Spinal cord (tissue), 10 donors: ENCODE data around the gene VSTM4. TPM values are rescaled to one million over a fixed set of nuclear protein-coding genes. Genes with fewer than 3 reads are reported as not detected.

Experiments used
- DNase-seq, 6 donors: peaks; one replicate each; pipeline versions ENCODE4 v3.0.0 to v3.0.0-alpha.2; 2013 to 2015; ENCODE audit warnings: low spot score in 6 of 6, low read depth in 4 of 6
- H3K27ac ChIP-seq: one replicate; pipeline ENCODE4 v1.5.1; 2013; ENCODE audit warnings: low read depth, low read length, control low read depth
- H3K27me3 ChIP-seq: one replicate; pipeline ENCODE4 v1.6.1; 2013; ENCODE audit warnings: low read length; ENCODE audit not compliant: control insufficient read depth, insufficient read depth
- H3K36me3 ChIP-seq: one replicate; pipeline ENCODE4 v1.6.1; 2013; ENCODE audit warnings: low read length; ENCODE audit not compliant: control insufficient read depth, insufficient read depth
- H3K4me1 ChIP-seq: one replicate; pipeline ENCODE4 v1.6.1; 2013; ENCODE audit warnings: low read length; ENCODE audit not compliant: control insufficient read depth, insufficient read depth
- H3K4me3 ChIP-seq: one replicate; pipeline ENCODE4 v1.5.1; 2013; ENCODE audit warnings: low read depth, low read length, control low read depth
- H3K9me3 ChIP-seq: one replicate; pipeline ENCODE4 v1.6.1; 2013; ENCODE audit warnings: low read length; ENCODE audit not compliant: control insufficient read depth, insufficient read depth
- WGBS: methylation state at CpG from one replicate; pipeline ENCODE4 v1.1.5; 2013; ENCODE audit warnings: missing lambda C conversion rate; ENCODE audit not compliant: insufficient coverage; 5-methylcytosine and 5-hydroxymethylcytosine counted together
- polyA plus RNA-seq, 2 donors: library from polyadenylated mRNA; unstranded; fragments of 120-200 nt; gene quantifications; one replicate each; pipeline ENCODE4 v1.2.1, GENCODE V29; 2013; ENCODE audit not compliant: insufficient read length in 2 of 2
- total RNA-seq, 2 donors: library from RNA; depleted of rRNA in 1 of 2; stranded (reverse); fragments of 120-200 nt in 1 of 2; fragments of >200 nt in 1 of 2; gene quantifications; one replicate each; pipeline versions ENCODE4 v1.2.3 to v1.2.4, GENCODE V29; 2013 to 2014
- donor health status: healthy.

VSTM4 gene
- total and polyA plus RNA-seq, 4 donors: 16.7 to 40.5 (median 24.6) TPM

GRCh38 chr10:49112098-49112497 is 3.2 kb downstream of the VSTM4 start:
- 67% methylated on average over 2 of the region's 3 CpGs for WGBS
- no peak overlapping the region for H3K27ac ChIP-seq
- DNase-seq: no peak
- H3K4me3 ChIP-seq: no peak overlapping the region
- H3K9me3 ChIP-seq: no peaks in the 10 kb centered on the region
- H3K36me3 ChIP-seq: peaks cover 18% of the 10 kb centered on the region
- H3K27me3 ChIP-seq: no peaks in the 10 kb centered on the region
- H3K4me1 ChIP-seq: peaks cover 67% of the 10 kb centered on the region

GRCh38 chr10:49111320-49111698 is 4.0 kb downstream of the VSTM4 start:
- Histone ChIP-seq H3K4me3 (no peak overlapping the region), H3K27ac (peak overlapping the region; percentile 7), H3K36me3 (peaks cover 22% of the 10 kb centered on the region), H3K9me3 (no peaks in the 10 kb centered on the region), H3K27me3 (no peaks in the 10 kb centered on the region), H3K4me1 (peaks cover 73% of the 10 kb centered on the region)
- WGBS: 80% methylated on average over 3 of the region's 8 CpGs
- no peak for DNase-seq

- no peak overlapping the region for H3K27ac ChIP-seq
Observed at GRCh38 chr10:49110684-49111319, 4.5 kb downstream of the VSTM4 start.

GRCh38 chr10:49109669-49110340 is 5.5 kb downstream of the VSTM4 start:
- 42% methylated on average over 5 of the region's 9 CpGs for WGBS
- DNase-seq: peak in 1 of 6 donors; percentile 60
- Histone ChIP-seq H3K27ac (no peak overlapping the region), H3K4me1 (peaks cover 69% of the 10 kb centered on the region), H3K4me3 (no peak overlapping the region), H3K9me3 (no peaks in the 10 kb centered on the region), H3K27me3 (no peaks in the 10 kb centered on the region), H3K36me3 (peaks cover 28% of the 10 kb centered on the region)

More at GRCh38 chr10:49110684-49111319, 4.5 kb downstream of the VSTM4 start:
- Histone ChIP-seq H3K36me3 (peaks cover 22% of the 10 kb centered on the region), H3K9me3 (no peaks in the 10 kb centered on the region), H3K27me3 (no peaks in the 10 kb centered on the region), H3K4me1 (peaks cover 72% of the 10 kb centered on the region), H3K4me3 (no peak overlapping the region)
- no peak for DNase-seq
- WGBS: no CpG with 5 or more reads among the region's 4 CpGs

- no peak overlapping the region for H3K4me3 ChIP-seq
- WGBS: 97% methylated on average over 7 of the region's 7 CpGs
- peaks cover 36% of the 10 kb centered on the region for H3K36me3 ChIP-seq
- H3K4me1 ChIP-seq: peaks cover 60% of the 10 kb centered on the region
- no peak for DNase-seq
- no peak overlapping the region for H3K27ac ChIP-seq
- H3K27me3 ChIP-seq: no peaks in the 10 kb centered on the region
- H3K9me3 ChIP-seq: no peaks in the 10 kb centered on the region
Observed at GRCh38 chr10:49108656-49109055, 6.7 kb downstream of the VSTM4 start.

GRCh38 chr10:49107887-49108267 is 7.4 kb downstream of the VSTM4 start:
- Histone ChIP-seq H3K9me3 (no peaks in the 10 kb centered on the region), H3K27ac (no peak overlapping the region), H3K4me3 (no peak overlapping the region), H3K4me1 (peaks cover 58% of the 10 kb centered on the region), H3K27me3 (no peaks in the 10 kb centered on the region), H3K36me3 (peaks cover 36% of the 10 kb centered on the region)
- WGBS: 98% methylated on average over 8 of the region's 8 CpGs
- DNase-seq: no peak

GRCh38 chr10:49107111-49107886 is 8.0 kb downstream of the VSTM4 start:
- no peak overlapping the region for H3K4me3 ChIP-seq
- peaks cover 34% of the 10 kb centered on the region for H3K36me3 ChIP-seq
- H3K4me1 ChIP-seq: peaks cover 54% of the 10 kb centered on the region
- H3K9me3 ChIP-seq: no peaks in the 10 kb centered on the region
- H3K27ac ChIP-seq: peak overlapping the region; percentile 33
- no peaks in the 10 kb centered on the region for H3K27me3 ChIP-seq
- no peak for DNase-seq
- 95% methylated on average over 17 of the region's 17 CpGs for WGBS

GRCh38 chr10:49106451-49106850 is 8.9 kb downstream of the VSTM4 start:
- H3K4me1 ChIP-seq: peaks cover 46% of the 10 kb centered on the region
- H3K4me3 ChIP-seq: no peak overlapping the region
- DNase-seq: peak in 3 of 6 donors; percentile 41 to 89 (median 68)

GRCh38 chr10:49105076-49105475 is 10.2 kb downstream of the VSTM4 start:
- 89% methylated on average over 4 of the region's 4 CpGs for WGBS
- no peaks in the 10 kb centered on the region for H3K27me3 ChIP-seq
- no peaks in the 10 kb centered on the region for H3K9me3 ChIP-seq
- no peak for DNase-seq
- no peak overlapping the region for H3K4me3 ChIP-seq
- H3K36me3 ChIP-seq: peaks cover 34% of the 10 kb centered on the region
- H3K4me1 ChIP-seq: peaks cover 36% of the 10 kb centered on the region
- H3K27ac ChIP-seq: no peak overlapping the region

More at GRCh38 chr10:49106451-49106850, 8.9 kb downstream of the VSTM4 start:
- Histone ChIP-seq H3K27me3 (no peaks in the 10 kb centered on the region), H3K9me3 (no peaks in the 10 kb centered on the region), H3K27ac (peak overlapping the region; percentile 33), H3K36me3 (peaks cover 34% of the 10 kb centered on the region)
- 24% methylated on average over 7 of the region's 7 CpGs for WGBS
